GM23248 (cell line): ENCODE data around the gene HDAC9. TPM values are rescaled to one million over a fixed set of nuclear protein-coding genes. Genes with fewer than 3 reads are reported as not detected.
A peak's percentile ranks its signal among the peaks of the same experiment; 100 is the strongest.

Experiments
- DNase-seq: peaks from one replicate; pipeline ENCODE4 v3.0.0-alpha.2; 2015
- H2AFZ ChIP-seq: fragments of 200-600 bp; sonication (generic); 2 replicates; pipeline ENCODE4 v1.6.1; 2016; ENCODE audit warnings: antibody characterized with exemption
- H3F3A ChIP-seq: fragments of 200-600 bp; sonication (generic); 2 replicates; pipeline ENCODE4 v1.6.1; 2016; ENCODE audit warnings: mild to moderate bottlenecking, antibody characterized with exemption, mixed run types; ENCODE audit not compliant: insufficient read depth
- H3K27ac ChIP-seq: fragments of 200-600 bp; sonication (generic); 2 replicates; pipeline ENCODE4 v1.5.1; 2016; ENCODE audit warnings: mild to moderate bottlenecking
- H3K27me3 ChIP-seq: fragments of 200-600 bp; sonication (generic); replicated peaks from 2 replicates; pipeline ENCODE4 v1.6.1; 2016; ENCODE audit warnings: mild to moderate bottlenecking; ENCODE audit not compliant: insufficient read depth
- H3K36me3 ChIP-seq: fragments of 200-600 bp; sonication (generic); 2 replicates; pipeline ENCODE4 v1.6.1; 2016; ENCODE audit warnings: low read depth, mild to moderate bottlenecking
- H3K4me1 ChIP-seq: fragments of 200-600 bp; sonication (generic); 2 replicates; pipeline ENCODE4 v1.6.1; 2016; ENCODE audit warnings: mild to moderate bottlenecking; ENCODE audit not compliant: insufficient read depth
- H3K4me2 ChIP-seq: fragments of 200-600 bp; sonication (generic); one replicate; pipeline ENCODE4 v1.6.1; 2016; ENCODE audit warnings: mild to moderate bottlenecking; ENCODE audit not compliant: unreplicated experiment
- H3K4me3 ChIP-seq: fragments of 200-600 bp; sonication (generic); 2 replicates; pipeline ENCODE4 v1.5.1; 2016; ENCODE audit warnings: mild to moderate bottlenecking
- H3K79me2 ChIP-seq: fragments of 200-600 bp; sonication (generic); 2 replicates; pipeline ENCODE4 v1.6.1; 2016; ENCODE audit warnings: mild to moderate bottlenecking; ENCODE audit not compliant: insufficient read depth
- H3K9ac ChIP-seq: fragments of 200-600 bp; sonication (generic); 2 replicates; pipeline ENCODE4 v1.6.1; 2016; ENCODE audit warnings: mild to moderate bottlenecking
- H3K9me2 ChIP-seq: fragments of 200-600 bp; sonication (generic); 2 replicates; pipeline ENCODE4 v1.6.1; 2016; ENCODE audit warnings: mixed run types, mild to moderate bottlenecking, moderate library complexity; ENCODE audit not compliant: insufficient read depth
- H3K9me3 ChIP-seq: fragments of 200-600 bp; sonication (generic); one replicate; pipeline ENCODE4 v1.6.1; 2017; ENCODE audit warnings: low read depth
- H4K20me1 ChIP-seq: fragments of 200-600 bp; sonication (generic); 2 replicates; pipeline ENCODE4 v1.6.0; 2016; ENCODE audit not compliant: insufficient read depth
- EZH2 ChIP-seq: fragments of 200-600 bp; sonication (generic); IDR thresholded peaks from 2 replicates; pipeline ENCODE4 v1.6.1; 2018; ENCODE audit warnings: antibody characterized with exemption, mild to moderate bottlenecking; ENCODE audit not compliant: insufficient read depth, poor library complexity, severe bottlenecking
- EZH2phosphoT487 ChIP-seq: fragments of 200-600 bp; sonication (generic); IDR thresholded peaks from 2 replicates; pipeline ENCODE4 v1.6.1; 2018; ENCODE audit warnings: antibody characterized with exemption, moderate library complexity, mild to moderate bottlenecking, low read depth; ENCODE audit not compliant: insufficient read depth
- WGBS, 2 experiments: methylation state at CpG; one replicate each; pipeline ENCODE4 v1.1.6; 2015 to 2017; ENCODE audit warnings: low lambda C conversion rate in 2 of 2, low coverage in 1 of 2; ENCODE audit errors: missing lambda C conversion rate in 2 of 2; 5-methylcytosine and 5-hydroxymethylcytosine counted together
- in situ Hi-C: fragments of 300-500 bp; cut with MboI; formaldehyde crosslinking; loops from 2 replicates; pipeline ENCODE4 v1.15.0; 2020
- polyA plus RNA-seq: library from polyadenylated mRNA; unstranded; fragments of >200 nt; fragmentation: Nextera tagmentation; extraction: Ambion mirVana; gene quantifications from 2 replicates; pipeline ENCODE4 v1.2.1, GENCODE V29; 2016
- total RNA-seq: library from RNA; depleted of rRNA; stranded (reverse); fragments of >200 nt; shearing (Covaris generic); gene quantifications from 2 replicates; pipeline ENCODE4 v1.2.3, GENCODE V29; 2014

Gene HDAC9
- total and polyA plus RNA-seq, 2 experiments from 2014 or later, result 1.6 to 2.1 TPM

DNA sequence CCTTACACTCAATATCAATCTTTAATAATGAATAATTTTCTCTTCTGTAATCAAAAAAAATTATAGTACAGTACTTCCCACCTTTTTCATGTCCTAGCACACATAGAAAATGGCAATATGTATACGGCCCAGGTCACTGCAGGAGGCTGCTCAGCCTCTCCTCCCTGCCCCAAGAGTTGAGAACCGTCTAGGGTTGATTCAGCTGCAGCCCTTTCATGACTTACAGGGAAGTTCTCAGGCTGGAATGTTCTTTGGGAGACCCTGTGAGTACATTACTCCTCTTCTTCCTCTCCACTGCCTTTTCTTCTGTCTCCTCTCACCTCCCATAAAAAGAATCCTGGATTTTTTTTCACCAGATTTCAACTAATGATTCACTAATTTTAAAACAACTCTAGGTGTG, 180.0 kb downstream of the HDAC9 start:
- Histone ChIP-seq H3K4me2 (no peak overlapping the region), H3K4me1 (no peaks in the 10 kb centered on the region), H3K4me3 (no peak overlapping the region), H3K27ac (no peak overlapping the region), H3K9me3 (no peaks in the 10 kb centered on the region), H3K79me2 (no peaks in the 10 kb centered on the region), H2AFZ (no peak overlapping the region), H3K9ac (no peak overlapping the region), H4K20me1 (no peaks in the 10 kb centered on the region), H3K36me3 (no peaks in the 10 kb centered on the region), H3K9me2 (no peaks in the 10 kb centered on the region), H3F3A (no peaks in the 10 kb centered on the region), H3K27me3 (no peaks in the 10 kb centered on the region)
- in situ Hi-C loops, result loop anchor here (10.0 kb wide), 1 partner anchor 321 kb away; no protein-coding TSS in a partner anchor
- 90 to 91% methylated on average over 2 of the region's 2 CpGs for whole genome bisulfite sequencing, 2 experiments
- TF ChIP-seq EZH2 (no peak), EZH2phosphoT487 (no peak)
- no peak for DNase-seq

DNA sequence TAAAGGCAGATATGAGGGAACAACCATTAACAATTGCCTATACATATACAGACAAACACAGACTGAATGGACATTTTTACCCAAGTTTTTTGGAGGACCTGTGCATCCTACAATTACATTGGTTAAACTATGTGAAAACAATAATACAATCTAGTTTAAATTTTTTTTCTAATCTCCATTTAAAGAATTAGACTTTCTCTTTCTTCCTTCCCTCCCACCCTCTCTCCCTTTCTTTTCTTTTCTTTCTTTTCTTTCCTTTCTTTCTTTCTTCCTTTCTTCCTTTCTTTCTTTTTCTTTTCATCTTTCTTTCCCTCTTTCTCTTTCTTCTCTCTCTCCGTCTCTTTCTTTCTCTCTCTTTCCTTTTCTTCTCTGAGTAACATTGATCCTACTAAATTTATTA, 183.7 kb downstream of the HDAC9 start:
- no peaks in the 10 kb centered on the region for H3K36me3 ChIP-seq
- H3K79me2 ChIP-seq, result no peaks in the 10 kb centered on the region
- no peak overlapping the region for H2AFZ ChIP-seq
- no peaks in the 10 kb centered on the region for H4K20me1 ChIP-seq
- no peaks in the 10 kb centered on the region for H3K4me1 ChIP-seq
- 83 to 91% methylated on average over 1 of the region's 1 CpG for WGBS, 2 experiments
- no peak overlapping the region for H3K27ac ChIP-seq
- H3K9me3 ChIP-seq, result no peaks in the 10 kb centered on the region
- DNase-seq, result no peak
- in situ Hi-C loops, result loop anchor here (10.0 kb wide), 1 partner anchor 324 kb away; no protein-coding TSS in a partner anchor
- no peaks in the 10 kb centered on the region for H3K9me2 ChIP-seq
- no peaks in the 10 kb centered on the region for H3K27me3 ChIP-seq
- no peak overlapping the region for H3K4me3 ChIP-seq
- no peak overlapping the region for H3K4me2 ChIP-seq
- no peak overlapping the region for H3K9ac ChIP-seq
- H3F3A ChIP-seq, result no peaks in the 10 kb centered on the region
- TF ChIP-seq EZH2, result no peak
- TF ChIP-seq EZH2phosphoT487, result no peak

DNA sequence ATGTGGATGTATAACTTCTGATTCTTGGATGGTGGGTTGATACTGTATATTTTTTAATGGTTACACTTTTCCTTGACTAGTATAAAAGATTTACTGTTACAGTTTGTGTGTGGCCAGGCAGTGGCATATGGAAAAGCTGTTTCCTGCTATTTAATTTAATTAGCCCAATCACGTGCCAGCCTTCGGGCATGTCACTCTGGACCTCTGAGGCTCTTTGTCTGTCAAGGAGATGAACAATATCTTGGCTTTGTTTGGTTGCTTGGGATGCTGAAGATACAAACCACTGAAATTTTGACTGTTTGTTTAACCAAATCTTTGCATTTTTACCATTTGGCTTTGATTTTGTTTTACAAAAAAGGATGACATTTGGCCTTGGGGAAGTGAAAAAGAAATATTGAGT, 185.0 kb downstream of the HDAC9 start:
- no peak overlapping the region for H3K9ac ChIP-seq
- no peak overlapping the region for H3K4me2 ChIP-seq
- 0 out of 2 replicates have a peak overlapping the region, but pooled peaks have one; percentile 2 for H2AFZ ChIP-seq
- H3K36me3 ChIP-seq, result no peaks in the 10 kb centered on the region
- no peaks in the 10 kb centered on the region for H3K27me3 ChIP-seq
- H3K9me3 ChIP-seq, result no peaks in the 10 kb centered on the region
- DNase-seq, result no peak
- H4K20me1 ChIP-seq, result no peaks in the 10 kb centered on the region
- H3K9me2 ChIP-seq, result no peaks in the 10 kb centered on the region
- no peaks in the 10 kb centered on the region for H3K79me2 ChIP-seq
- H3K4me3 ChIP-seq, result no peak overlapping the region
- WGBS, 2 experiments, result 70 to 81% methylated on average over 2 of the region's 2 CpGs
- in situ Hi-C loops, result loop anchor here (10.0 kb wide), 1 partner anchor 764 kb away; no protein-coding TSS in a partner anchor
- H3K4me1 ChIP-seq, result peaks cover under 1% of the 10 kb centered on the region
- no peak overlapping the region for H3K27ac ChIP-seq
- 0 out of 2 replicates have a peak, but pooled peaks cover 1% of the 10 kb centered on the region for H3F3A ChIP-seq
- no peak for TF ChIP-seq EZH2phosphoT487
- TF ChIP-seq EZH2, result no peak

DNA sequence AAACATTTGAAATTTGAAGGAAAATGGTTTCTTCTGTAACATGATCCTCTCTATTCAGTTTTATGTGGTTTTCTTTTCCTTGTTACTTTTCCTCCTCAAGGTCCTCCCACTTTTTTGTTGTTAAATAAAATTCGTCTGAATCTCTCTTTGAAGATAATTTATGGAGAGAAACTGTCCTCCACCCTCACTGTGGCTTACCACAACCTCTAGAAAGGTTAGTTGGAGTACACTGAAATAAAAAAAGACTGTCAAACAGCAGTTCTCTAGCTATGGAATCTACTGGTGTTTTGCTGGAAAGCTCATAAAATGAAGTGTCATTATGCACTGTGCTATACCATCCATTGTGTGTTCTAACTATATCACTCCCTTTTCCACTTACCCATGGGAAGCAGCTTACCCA, 189.4 kb downstream of the HDAC9 start:
- Histone ChIP-seq H3K4me2 (no peak overlapping the region), H3K4me3 (no peak overlapping the region), H2AFZ (no peak overlapping the region), H3K27ac (no peak overlapping the region), H4K20me1 (no peaks in the 10 kb centered on the region), H3K27me3 (no peaks in the 10 kb centered on the region), H3F3A (0 out of 2 replicates have a peak, but pooled peaks cover 4% of the 10 kb centered on the region), H3K36me3 (no peaks in the 10 kb centered on the region), H3K9me3 (no peaks in the 10 kb centered on the region), H3K4me1 (peaks cover 10% of the 10 kb centered on the region), H3K9ac (no peak overlapping the region), H3K79me2 (no peaks in the 10 kb centered on the region), H3K9me2 (no peaks in the 10 kb centered on the region)
- in situ Hi-C loops, result loop anchor here (10.0 kb wide), 1 partner anchor 760 kb away; no protein-coding TSS in a partner anchor
- TF ChIP-seq EZH2 (no peak), EZH2phosphoT487 (no peak)
- 76 to 84% methylated on average over 1 of the region's 1 CpG for WGBS, 2 experiments
- no peak for DNase-seq
